Measurements from ENCODE around the gene ASF1A. TPM values are rescaled to one million over a fixed set of nuclear protein-coding genes. Genes with fewer than 3 reads are reported as not detected.

ASF1A gene
- total RNA-seq, 2 experiments from 2014 or later = 10.7 to 11.9 TPM

GRCh38 chr6:118889163-118889562 lies 4.8 kb upstream of the ASF1A start:
- TF ChIP-seq CTCF (IDR thresholded peaks at IDR 0.05) = no peak
- peaks cover 26% of the 10 kb centered on the region for H3K36me3 Mint-ChIP-seq (ENCODE audit: low read depth)
- no peaks in the 10 kb centered on the region for H3K27me3 ChIP-seq (ENCODE audit: control insufficient read depth in 1 of 2, insufficient read depth in 2 of 2, low read length in 2 of 2)
- no peaks in the 10 kb centered on the region for H3K36me3 ChIP-seq (ENCODE audit: insufficient read depth, low read length)
- peak overlapping the region; percentile 98 for H3K27ac Mint-ChIP-seq
- peak overlapping the region; percentile 42 for H3K4me3 Mint-ChIP-seq
- intact Hi-C loops (cut with DNase I, micrococcal nuclease) = loop anchor here in 1 of 2 experiments (5.0 kb wide), 2 partner anchors 77 to 182 kb away; no protein-coding TSS in a partner anchor
- peaks cover 89% of the 10 kb centered on the region for H3K4me1 Mint-ChIP-seq (ENCODE audit: low read depth)
- no peak overlapping the region for H3K4me3 ChIP-seq (ENCODE audit: low read length)
- H3K9me3 ChIP-seq (ENCODE audit: control insufficient read depth in 1 of 2, insufficient read depth in 1 of 2, low read length in 2 of 2) = no peaks in the 10 kb centered on the region
- ChIA-PET POLR2A (interaction anchor here (0.7 to 1.3 kb wide), 4 partner anchors 46 to 179 kb away, joined by 3 to 5 read pairs (median 4); partner anchors contain the start of gene MCM9), CTCF (interaction anchor here (0.6 kb wide), 1 partner anchor 89 kb away, joined by 3 read pairs; no protein-coding TSS in a partner anchor)
- peaks cover 29% of the 10 kb centered on the region for H3K4me1 ChIP-seq (ENCODE audit: insufficient read depth, low read length)
- DNase-seq = no peak
- peak overlapping the region in 1 of 2 donors; percentile 15 for H3K27ac ChIP-seq (ENCODE audit: low read depth in 1 of 2, low read length in 2 of 2)
- no peaks in the 10 kb centered on the region for H3K27me3 Mint-ChIP-seq
- no peak for ATAC-seq (ENCODE audit: poor library complexity)
- no peaks in the 10 kb centered on the region for H3K9me3 Mint-ChIP-seq

- Histone ChIP-seq H3K27me3 (ENCODE audit: control insufficient read depth in 1 of 2, insufficient read depth in 2 of 2, low read length in 2 of 2) (no peaks in the 10 kb centered on the region), H3K4me3 (ENCODE audit: low read length) (peak overlapping the region; percentile 94), H3K4me1 (ENCODE audit: insufficient read depth, low read length) (peaks cover 29% of the 10 kb centered on the region), H3K36me3 (ENCODE audit: insufficient read depth, low read length) (no peaks in the 10 kb centered on the region), H3K27ac (ENCODE audit: low read depth in 1 of 2, low read length in 2 of 2) (peak overlapping the region; percentile 91 to 92), H3K9me3 (ENCODE audit: control insufficient read depth in 1 of 2, insufficient read depth in 1 of 2, low read length in 2 of 2) (no peaks in the 10 kb centered on the region)
- intact Hi-C loops (cut with DNase I, micrococcal nuclease) = loop anchor here (5.0 to 10.0 kb wide), 10 partner anchors 79 to 1216 kb away; partner anchors contain the start of genes CEP85L (in 2 of the 2) and NUS1 (in 1 of the 2)
- peaks cover 85% of the 10 kb centered on the region for H3K4me1 Mint-ChIP-seq (ENCODE audit: low read depth)
- H3K9me3 Mint-ChIP-seq = no peaks in the 10 kb centered on the region
- H3K27me3 Mint-ChIP-seq = no peaks in the 10 kb centered on the region
- peak overlapping the region; percentile 99 for H3K4me3 Mint-ChIP-seq
- TF ChIP-seq CTCF (IDR thresholded peaks at IDR 0.05) = no peak
- ChIA-PET POLR2A (interaction anchor here (0.9 to 6.9 kb wide), 9 partner anchors 9 to 240 kb away, joined by 3 to 60 read pairs (median 4); partner anchors contain the start of genes CEP85L and MCM9), CTCF (interaction anchor here (0.6 to 1.0 kb wide), 2 partner anchors 43 to 326 kb away, joined by 3 to 4 read pairs; no protein-coding TSS in a partner anchor)
- peak in 3 of 14 experiments; percentile 40 to 50 (median 49) for DNase-seq
- peak overlapping the region; percentile 98 for H3K27ac Mint-ChIP-seq
- no peak for ATAC-seq (ENCODE audit: poor library complexity)
- H3K36me3 Mint-ChIP-seq (ENCODE audit: low read depth) = peaks cover 32% of the 10 kb centered on the region
Observed at GRCh38 chr6:118890997-118891790, 2.8 kb upstream of the ASF1A start.

- H3K36me3 Mint-ChIP-seq (ENCODE audit: low read depth) = peaks cover 24% of the 10 kb centered on the region
- intact Hi-C loops (cut with DNase I, micrococcal nuclease) = loop anchor here (2.0 to 10.0 kb wide), 11 partner anchors 80 to 1218 kb away; partner anchors contain the start of genes CEP85L (in 2 of the 2) and NUS1 (in 1 of the 2)
- no peak for ATAC-seq (ENCODE audit: poor library complexity)
- Histone ChIP-seq H3K9me3 (ENCODE audit: control insufficient read depth in 1 of 2, insufficient read depth in 1 of 2, low read length in 2 of 2) (no peaks in the 10 kb centered on the region), H3K27me3 (ENCODE audit: control insufficient read depth in 1 of 2, insufficient read depth in 2 of 2, low read length in 2 of 2) (no peaks in the 10 kb centered on the region), H3K36me3 (ENCODE audit: insufficient read depth, low read length) (no peaks in the 10 kb centered on the region), H3K4me1 (ENCODE audit: insufficient read depth, low read length) (peaks cover 30% of the 10 kb centered on the region), H3K4me3 (ENCODE audit: low read length) (peak overlapping the region; percentile 94), H3K27ac (ENCODE audit: low read depth in 1 of 2, low read length in 2 of 2) (peak overlapping the region; percentile 91 to 92)
- TF ChIP-seq CTCF (IDR thresholded peaks at IDR 0.05) = no peak
- H3K4me3 Mint-ChIP-seq = peak overlapping the region; percentile 99
- peak in 3 of 14 experiments; percentile 45 to 55 (median 46) for DNase-seq
- H3K27ac Mint-ChIP-seq = peak overlapping the region; percentile 98
- ChIA-PET CTCF (interaction anchor here (1.0 to 3.0 kb wide), 4 partner anchors 92 to 327 kb away, joined by 3 to 8 read pairs (median 5); partner anchors contain the start of gene FAM184A), POLR2A (interaction anchor here (0.9 to 6.9 kb wide), 24 partner anchors 10 to 1290 kb away, joined by 3 to 60 read pairs (median 6); partner anchors contain the start of genes CEP85L, FAM184A, GOPC and MCM9)
- no peaks in the 10 kb centered on the region for H3K27me3 Mint-ChIP-seq
- no peaks in the 10 kb centered on the region for H3K9me3 Mint-ChIP-seq
- peaks cover 79% of the 10 kb centered on the region for H3K4me1 Mint-ChIP-seq (ENCODE audit: low read depth)
Observed at GRCh38 chr6:118892355-118892991, 1.5 kb upstream of the ASF1A start.
